Nephron progenitor cell (in vitro differentiated cells): Measurements from ENCODE around the gene PIGV.

Source experiments
- DNase-seq: peaks from one replicate; pipeline ENCODE4 v3.0.0; 2021
- H3K27ac Mint-ChIP-seq: 2 replicates; pipeline ENCODE4 v1.8.0; 2021; ENCODE audit warnings: mild to moderate bottlenecking, moderate library complexity, mixed read lengths
- H3K27me3 Mint-ChIP-seq: 2 replicates; pipeline ENCODE4 v1.8.0; 2021; ENCODE audit warnings: mild to moderate bottlenecking, low read depth, mixed read lengths; ENCODE audit not compliant: poor library complexity
- H3K36me3 Mint-ChIP-seq: 2 replicates; pipeline ENCODE4 v1.8.0; 2021; ENCODE audit warnings: low read depth, mixed read lengths
- H3K4me1 Mint-ChIP-seq: 2 replicates; pipeline ENCODE4 v1.8.0; 2021; ENCODE audit warnings: mixed read lengths
- H3K4me3 Mint-ChIP-seq: 2 replicates; pipeline ENCODE4 v1.8.0; 2021; ENCODE audit warnings: mild to moderate bottlenecking, moderate library complexity, mixed read lengths
- H3K9me3 Mint-ChIP-seq: 2 replicates; pipeline ENCODE4 v1.8.0; 2021; ENCODE audit warnings: mild to moderate bottlenecking, moderate library complexity, mixed read lengths
- TF ChIP-seq, protein P1 (sequence below): fragments of 200-600 bp; sonication (generic); IDR thresholded peaks from 2 replicates; pipeline ENCODE4 v1.5.0; 2021; ENCODE audit warnings: antibody characterized with exemption

Gene PIGV

DNA sequence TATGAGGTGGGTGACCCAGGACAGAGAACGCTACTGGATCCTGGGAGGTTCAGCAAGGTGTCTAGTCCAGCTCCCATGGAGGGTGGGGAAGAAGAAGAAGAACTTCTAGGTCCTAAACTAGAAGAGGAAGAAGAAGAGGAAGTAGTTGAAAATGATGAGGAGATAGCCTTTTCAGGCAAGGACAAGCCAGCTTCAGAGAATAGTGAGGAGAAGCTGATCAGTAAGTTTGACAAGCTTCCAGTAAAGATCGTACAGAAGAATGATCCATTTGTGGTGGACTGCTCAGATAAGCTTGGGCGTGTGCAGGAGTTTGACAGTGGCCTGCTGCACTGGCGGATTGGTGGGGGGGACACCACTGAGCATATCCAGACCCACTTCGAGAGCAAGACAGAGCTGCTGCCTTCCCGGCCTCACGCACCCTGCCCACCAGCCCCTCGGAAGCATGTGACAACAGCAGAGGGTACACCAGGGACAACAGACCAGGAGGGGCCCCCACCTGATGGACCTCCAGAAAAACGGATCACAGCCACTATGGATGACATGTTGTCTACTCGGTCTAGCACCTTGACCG is 8.6 kb upstream of the PIGV start:
- Mint-ChIP-seq H3K9me3 (no peaks in the 10 kb centered on the region), H3K4me1 (peaks cover 26% of the 10 kb centered on the region), H3K36me3 (peaks cover 74% of the 10 kb centered on the region), H3K4me3 (no peak overlapping the region), H3K27ac (peak overlapping the region; percentile 86), H3K27me3 (no peaks in the 10 kb centered on the region)
- TF ChIP-seq, protein P1, sequence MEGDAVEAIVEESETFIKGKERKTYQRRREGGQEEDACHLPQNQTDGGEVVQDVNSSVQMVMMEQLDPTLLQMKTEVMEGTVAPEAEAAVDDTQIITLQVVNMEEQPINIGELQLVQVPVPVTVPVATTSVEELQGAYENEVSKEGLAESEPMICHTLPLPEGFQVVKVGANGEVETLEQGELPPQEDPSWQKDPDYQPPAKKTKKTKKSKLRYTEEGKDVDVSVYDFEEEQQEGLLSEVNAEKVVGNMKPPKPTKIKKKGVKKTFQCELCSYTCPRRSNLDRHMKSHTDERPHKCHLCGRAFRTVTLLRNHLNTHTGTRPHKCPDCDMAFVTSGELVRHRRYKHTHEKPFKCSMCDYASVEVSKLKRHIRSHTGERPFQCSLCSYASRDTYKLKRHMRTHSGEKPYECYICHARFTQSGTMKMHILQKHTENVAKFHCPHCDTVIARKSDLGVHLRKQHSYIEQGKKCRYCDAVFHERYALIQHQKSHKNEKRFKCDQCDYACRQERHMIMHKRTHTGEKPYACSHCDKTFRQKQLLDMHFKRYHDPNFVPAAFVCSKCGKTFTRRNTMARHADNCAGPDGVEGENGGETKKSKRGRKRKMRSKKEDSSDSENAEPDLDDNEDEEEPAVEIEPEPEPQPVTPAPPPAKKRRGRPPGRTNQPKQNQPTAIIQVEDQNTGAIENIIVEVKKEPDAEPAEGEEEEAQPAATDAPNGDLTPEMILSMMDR, result no peak
- DNase-seq, result no peak

GRCh38 chr1:26780344-26780957 is 7.3 kb upstream of the PIGV start:
- DNase-seq, result no peak
- H3K4me3 Mint-ChIP-seq, result no peak overlapping the region
- H3K27ac Mint-ChIP-seq, result peak overlapping the region; percentile 22
- H3K9me3 Mint-ChIP-seq, result no peaks in the 10 kb centered on the region
- no peaks in the 10 kb centered on the region for H3K27me3 Mint-ChIP-seq
- TF ChIP-seq, protein P1, result no peak
- H3K4me1 Mint-ChIP-seq, result peaks cover 36% of the 10 kb centered on the region
- H3K36me3 Mint-ChIP-seq, result peaks cover 61% of the 10 kb centered on the region

DNA sequence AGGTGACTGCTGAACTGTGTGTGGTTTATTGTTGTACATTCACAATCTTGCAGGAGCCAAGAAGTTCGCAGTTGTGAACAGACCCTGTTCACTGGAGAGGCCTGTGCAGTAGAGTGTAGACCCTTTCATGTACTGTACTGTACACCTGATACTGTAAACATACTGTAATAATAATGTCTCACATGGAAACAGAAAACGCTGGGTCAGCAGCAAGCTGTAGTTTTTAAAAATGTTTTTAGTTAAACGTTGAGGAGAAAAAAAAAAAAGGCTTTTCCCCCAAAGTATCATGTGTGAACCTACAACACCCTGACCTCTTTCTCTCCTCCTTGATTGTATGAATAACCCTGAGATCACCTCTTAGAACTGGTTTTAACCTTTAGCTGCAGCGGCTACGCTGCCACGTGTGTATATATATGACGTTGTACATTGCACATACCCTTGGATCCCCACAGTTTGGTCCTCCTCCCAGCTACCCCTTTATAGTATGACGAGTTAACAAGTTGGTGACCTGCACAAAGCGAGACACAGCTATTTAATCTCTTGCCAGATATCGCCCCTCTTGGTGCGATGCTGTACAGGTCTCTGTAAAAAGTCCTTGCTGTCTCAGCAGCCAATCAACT is 6.4 kb upstream of the PIGV start:
- Mint-ChIP-seq H3K36me3 (peaks cover 53% of the 10 kb centered on the region), H3K27ac (peak overlapping the region; percentile 37), H3K4me3 (no peak overlapping the region), H3K4me1 (peaks cover 45% of the 10 kb centered on the region), H3K27me3 (no peaks in the 10 kb centered on the region), H3K9me3 (no peaks in the 10 kb centered on the region)
- TF ChIP-seq, protein P1, result no peak
- no peak for DNase-seq

GRCh38 chr1:26782521-26783212 is 5.1 kb upstream of the PIGV start:
- Mint-ChIP-seq H3K4me3 (no peak overlapping the region), H3K36me3 (peaks cover 45% of the 10 kb centered on the region), H3K9me3 (no peaks in the 10 kb centered on the region), H3K27me3 (no peaks in the 10 kb centered on the region), H3K4me1 (peaks cover 58% of the 10 kb centered on the region), H3K27ac (peak overlapping the region; percentile 49)
- DNase-seq, result no peak
- TF ChIP-seq, protein P1, result no peak

- H3K4me3 Mint-ChIP-seq, result no peak overlapping the region
These were observed 4.1 kb upstream of the PIGV start for GRCh38 chr1:26783646-26784022.

More at GRCh38 chr1:26783646-26784022, 4.1 kb upstream of the PIGV start:
- no peaks in the 10 kb centered on the region for H3K9me3 Mint-ChIP-seq
- TF ChIP-seq, protein P1, result no peak
- peaks cover 37% of the 10 kb centered on the region for H3K36me3 Mint-ChIP-seq
- DNase-seq, result no peak
- H3K27ac Mint-ChIP-seq, result peak overlapping the region; percentile 86
- peaks cover 63% of the 10 kb centered on the region for H3K4me1 Mint-ChIP-seq
- H3K27me3 Mint-ChIP-seq, result no peaks in the 10 kb centered on the region
